Measurements from ENCODE around the gene LGR5. TPM values are rescaled to one million over a fixed set of nuclear protein-coding genes. Genes with fewer than 3 reads are reported as not detected.

Gene LGR5
- total and polyA plus RNA-seq, 9 donors = 0.99 to 11.6 (median 6.3) TPM

DNA sequence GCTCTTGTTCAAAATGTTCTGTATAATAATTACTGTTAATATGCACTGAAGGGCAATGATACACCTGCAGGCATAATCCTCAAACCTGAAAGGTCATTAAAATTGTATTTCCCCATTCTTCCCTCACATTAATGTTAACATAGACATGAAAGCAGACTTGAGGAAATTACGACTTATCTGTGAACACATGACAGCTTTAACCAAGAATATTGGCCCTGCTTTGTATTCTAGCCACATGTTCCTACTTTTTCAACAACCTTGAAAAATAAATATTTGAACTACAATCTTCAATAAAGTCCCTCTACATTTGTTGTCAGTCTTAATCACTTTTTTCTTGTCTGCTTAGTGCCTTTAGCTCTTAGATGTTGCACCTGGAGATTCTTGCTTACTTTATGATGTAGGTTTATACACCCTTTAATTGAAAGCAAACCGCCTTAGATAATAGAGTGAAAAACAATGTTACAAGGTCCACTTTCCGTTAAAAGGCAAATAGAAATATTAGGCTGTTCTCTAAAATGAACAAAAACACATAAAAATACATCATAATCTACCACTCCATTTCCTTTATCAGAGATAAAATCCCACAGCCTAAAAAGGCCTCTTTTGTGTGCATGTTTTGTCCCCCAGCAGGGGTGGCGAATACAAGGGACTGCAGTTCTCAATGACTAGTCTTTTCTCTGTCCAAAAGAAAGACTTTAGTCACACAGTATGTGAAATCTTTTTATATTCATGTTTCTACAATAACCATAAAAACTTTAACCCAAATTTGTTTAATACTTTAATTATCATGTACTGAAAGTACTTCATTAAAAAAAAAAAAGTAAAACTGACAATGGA lies 168.1 kb downstream of the LGR5 start:
- H3K4me1 ChIP-seq (ENCODE audit: control insufficient read depth, insufficient read depth, low read length) = no peaks in the 10 kb centered on the region
- H3K36me3 ChIP-seq (ENCODE audit: control insufficient read depth, insufficient read depth, low read length) = peaks cover 18% of the 10 kb centered on the region
- H3K27ac ChIP-seq (ENCODE audit: low read length) = no peak overlapping the region
- no peak overlapping the region for H3K4me3 ChIP-seq (ENCODE audit: low read length)
- H3K27me3 ChIP-seq (ENCODE audit: control insufficient read depth, insufficient read depth, low read length) = no peaks in the 10 kb centered on the region
- H3K9me3 ChIP-seq (replicated peaks; ENCODE audit: control insufficient read depth, low read depth, low read length) = no peaks in the 10 kb centered on the region
- 100% methylated on average over 1 of the region's 4 CpGs for WGBS (ENCODE audit: insufficient coverage)
- DNase-seq = no peak

GRCh38 chr12:71610031-71610795 lies 170.6 kb downstream of the LGR5 start:
- DNase-seq = no peak
- Histone ChIP-seq H3K27ac (ENCODE audit: low read length) (no peak overlapping the region), H3K36me3 (ENCODE audit: control insufficient read depth, insufficient read depth, low read length) (peaks cover 27% of the 10 kb centered on the region), H3K4me1 (ENCODE audit: control insufficient read depth, insufficient read depth, low read length) (no peaks in the 10 kb centered on the region), H3K27me3 (ENCODE audit: control insufficient read depth, insufficient read depth, low read length) (no peaks in the 10 kb centered on the region), H3K4me3 (ENCODE audit: low read length) (no peak overlapping the region), H3K9me3 (replicated peaks; ENCODE audit: control insufficient read depth, low read depth, low read length) (no peaks in the 10 kb centered on the region)
- WGBS (ENCODE audit: insufficient coverage) = 67% methylated on average over 1 of the region's 6 CpGs

DNA sequence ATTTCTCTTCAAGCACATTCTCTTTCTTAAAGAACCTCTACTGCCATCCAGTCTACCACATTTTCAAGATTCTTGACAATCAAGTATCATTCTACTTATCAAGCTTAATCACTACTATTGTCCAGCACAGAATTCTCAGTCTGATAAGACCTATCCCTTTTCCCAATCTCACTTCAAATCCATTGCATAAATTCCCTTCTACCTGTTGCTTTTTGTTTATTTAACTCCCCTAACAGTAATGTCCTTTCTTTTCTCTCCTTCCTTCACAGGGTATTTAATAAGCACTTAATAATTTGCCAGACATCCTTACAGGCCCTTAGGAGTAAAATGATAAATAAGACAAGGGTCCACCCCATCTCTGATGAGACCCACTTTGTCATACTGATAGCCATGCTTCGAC lies 182.3 kb downstream of the LGR5 start:
- H3K9me3 ChIP-seq (replicated peaks; ENCODE audit: control insufficient read depth, low read depth, low read length) = no peaks in the 10 kb centered on the region
- H3K27me3 ChIP-seq (ENCODE audit: control insufficient read depth, insufficient read depth, low read length) = no peaks in the 10 kb centered on the region
- no peak overlapping the region for H3K27ac ChIP-seq (ENCODE audit: low read length)
- no peaks in the 10 kb centered on the region for H3K4me1 ChIP-seq (ENCODE audit: control insufficient read depth, insufficient read depth, low read length)
- 100% methylated on average over 1 of the region's 1 CpG for WGBS (ENCODE audit: insufficient coverage)
- no peak for DNase-seq
- no peak overlapping the region for H3K4me3 ChIP-seq (ENCODE audit: low read length)
- peaks cover 31% of the 10 kb centered on the region for H3K36me3 ChIP-seq (ENCODE audit: control insufficient read depth, insufficient read depth, low read length)

DNA sequence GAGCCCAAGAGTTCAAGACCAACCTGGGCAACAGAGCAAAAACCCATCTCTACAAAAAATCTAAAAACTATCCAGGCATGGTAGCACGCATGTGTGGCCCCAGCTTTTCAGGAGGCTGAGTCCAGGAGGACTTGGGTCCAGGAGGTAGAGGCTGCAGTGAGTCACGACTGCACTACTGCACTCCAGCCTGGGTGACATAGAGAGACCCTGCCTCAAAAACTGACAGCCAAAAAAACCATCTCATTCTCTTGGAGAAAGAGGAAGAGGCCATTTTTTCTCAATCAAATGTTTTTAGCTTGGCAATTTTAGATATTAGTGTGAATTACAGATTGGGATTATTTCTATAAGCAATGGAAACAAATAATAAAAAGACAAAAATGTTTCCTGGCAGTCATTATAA lies 185.9 kb downstream of the LGR5 start:
- Histone ChIP-seq H3K4me3 (ENCODE audit: low read length) (no peak overlapping the region), H3K4me1 (ENCODE audit: control insufficient read depth, insufficient read depth, low read length) (no peaks in the 10 kb centered on the region), H3K9me3 (replicated peaks; ENCODE audit: control insufficient read depth, low read depth, low read length) (no peaks in the 10 kb centered on the region), H3K36me3 (ENCODE audit: control insufficient read depth, insufficient read depth, low read length) (peaks cover 23% of the 10 kb centered on the region), H3K27ac (ENCODE audit: low read length) (no peak overlapping the region), H3K27me3 (ENCODE audit: control insufficient read depth, insufficient read depth, low read length) (no peaks in the 10 kb centered on the region)
- WGBS (ENCODE audit: insufficient coverage) = no CpG with 5 or more reads among the region's 2 CpGs
- DNase-seq = no peak

GRCh38 chr12:71626098-71626497 lies 186.5 kb downstream of the LGR5 start:
- Histone ChIP-seq H3K9me3 (replicated peaks; ENCODE audit: control insufficient read depth, low read depth, low read length) (no peaks in the 10 kb centered on the region), H3K4me3 (ENCODE audit: low read length) (no peak overlapping the region), H3K4me1 (ENCODE audit: control insufficient read depth, insufficient read depth, low read length) (no peaks in the 10 kb centered on the region), H3K27ac (ENCODE audit: low read length) (no peak overlapping the region), H3K27me3 (ENCODE audit: control insufficient read depth, insufficient read depth, low read length) (no peaks in the 10 kb centered on the region), H3K36me3 (ENCODE audit: control insufficient read depth, insufficient read depth, low read length) (peaks cover 25% of the 10 kb centered on the region)
- WGBS (ENCODE audit: insufficient coverage) = 58% methylated on average over 3 of the region's 5 CpGs
- DNase-seq = peak; percentile 81

GRCh38 chr12:71626768-71627167 lies 187.2 kb downstream of the LGR5 start:
- Histone ChIP-seq H3K4me1 (ENCODE audit: control insufficient read depth, insufficient read depth, low read length) (no peaks in the 10 kb centered on the region), H3K9me3 (replicated peaks; ENCODE audit: control insufficient read depth, low read depth, low read length) (no peaks in the 10 kb centered on the region), H3K27ac (ENCODE audit: low read length) (no peak overlapping the region), H3K36me3 (ENCODE audit: control insufficient read depth, insufficient read depth, low read length) (peaks cover 25% of the 10 kb centered on the region), H3K27me3 (ENCODE audit: control insufficient read depth, insufficient read depth, low read length) (no peaks in the 10 kb centered on the region), H3K4me3 (ENCODE audit: low read length) (no peak overlapping the region)
- DNase-seq = no peak
- WGBS (ENCODE audit: insufficient coverage) = no CpG with 5 or more reads among the region's 3 CpGs

DNA sequence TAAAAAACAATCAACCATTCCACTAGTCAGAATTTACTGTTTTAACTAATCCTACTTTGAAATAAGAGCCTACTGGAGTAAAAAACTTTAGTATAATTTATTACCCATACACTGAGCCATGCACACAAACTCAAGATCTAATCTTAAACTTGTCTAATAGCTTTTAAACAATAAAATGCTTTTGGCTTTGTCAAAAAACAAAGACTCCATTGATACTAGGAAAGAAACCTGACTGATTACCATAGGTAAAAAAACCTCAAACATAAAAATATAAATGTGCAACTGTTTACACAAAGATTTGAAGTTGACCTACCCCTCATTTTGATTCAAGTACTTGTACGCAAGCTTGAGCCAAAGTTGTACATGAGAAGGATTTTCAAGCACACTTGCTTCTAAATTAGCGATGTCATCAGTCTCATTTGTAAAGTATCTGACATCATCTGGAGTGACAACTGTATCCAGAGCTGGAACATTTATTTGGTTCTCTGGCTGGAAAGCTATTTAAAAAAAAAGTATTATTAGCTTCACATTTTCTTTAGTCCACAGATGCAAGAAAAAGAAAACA lies 187.9 kb downstream of the LGR5 start:
- Histone ChIP-seq H3K9me3 (replicated peaks; ENCODE audit: control insufficient read depth, low read depth, low read length) (no peaks in the 10 kb centered on the region), H3K36me3 (ENCODE audit: control insufficient read depth, insufficient read depth, low read length) (peaks cover 22% of the 10 kb centered on the region), H3K4me3 (ENCODE audit: low read length) (no peak overlapping the region), H3K4me1 (ENCODE audit: control insufficient read depth, insufficient read depth, low read length) (no peaks in the 10 kb centered on the region), H3K27me3 (ENCODE audit: control insufficient read depth, insufficient read depth, low read length) (no peaks in the 10 kb centered on the region), H3K27ac (ENCODE audit: low read length) (no peak overlapping the region)
- no CpG with 5 or more reads among the region's 2 CpGs for WGBS (ENCODE audit: insufficient coverage)
- no peak for DNase-seq

Other genes starting within 250 kb of the LGR5 start
- 25.9 TPM for gene ZFC3H1, start 224.1 kb downstream of the LGR5 start, total RNA-seq
- gene ZFC3H1, start 224.1 kb downstream of the LGR5 start, polyA plus RNA-seq (ENCODE audit: insufficient read depth in 1 of 8, insufficient read length in 8 of 8, low replicate concordance in 1 of 8) = 10 to 100 TPM; 25.5 to 44.3 (median 34.8) TPM
- gene THAP2, start 224.5 kb downstream of the LGR5 start, total RNA-seq = 12.9 TPM
- gene THAP2, start 224.5 kb downstream of the LGR5 start, polyA plus RNA-seq (ENCODE audit: insufficient read depth in 1 of 8, insufficient read length in 8 of 8, low replicate concordance in 1 of 8) = 10 to 100 TPM in 1 of 8 donors, 1 to 10 TPM in 7; 7.6 to 10.4 (median 9.0) TPM
- 26.3 TPM for gene TMEM19, start 246.3 kb downstream of the LGR5 start, total RNA-seq
- 10 to 100 TPM; 18.3 to 28.8 (median 25.8) TPM for gene TMEM19, start 246.3 kb downstream of the LGR5 start, polyA plus RNA-seq (ENCODE audit: insufficient read depth in 1 of 8, insufficient read length in 8 of 8, low replicate concordance in 1 of 8)